Posterior vena cava (tissue), 2 donors: ENCODE measurements around the gene HSPH1. TPM values are rescaled to one million over a fixed set of nuclear protein-coding genes. Genes with fewer than 3 reads are reported as not detected.

Experiments used
- DNase-seq: peaks from one replicate; pipeline ENCODE4 v3.0.0-alpha.2; 2020; ENCODE audit warnings: low spot score
- intact Hi-C, 2 donors: fragments of 100-400 bp; cut with DNase I; formaldehyde crosslinking; loops; one replicate each; pipeline versions ENCODE4 v1.14.1 to v1.14.2; 2022 to 2023
- long read RNA-seq, 2 donors: library from polyadenylated mRNA; unstranded; transcript quantifications; one replicate each; pipeline ENCODE4 v2.0.0, GENCODE V29; 2020 to 2021
- total RNA-seq, 2 donors: library from RNA; stranded (reverse); fragmentation: NEBNext Ultra II Directional; extraction: Animal tissue kit (Norgen Biotek cat#: 25700); gene quantifications; one replicate each; pipeline ENCODE4 v1.2.1, GENCODE V29; 2021
- donor health status: DM: yes; HTN: yes; CAD: no.
- donor health status: DM: yes; HTN: yes; CAD: no.

HSPH1 gene
- 10 to 100 TPM; 42.3 to 54.1 TPM for total RNA-seq
- long read RNA-seq, donor 1, full-length matches to known transcripts: 12 of 19 reads
- long read RNA-seq, donor 1, partial matches to known transcripts: 5 of 19 reads
- long read RNA-seq, donor 1, other reads (novel, unspliced or antisense): 2 of 19 reads
- long read RNA-seq, donor 2, full-length matches to known transcripts: 9 of 115 reads
- long read RNA-seq, donor 2, partial matches to known transcripts: 95 of 115 reads
- long read RNA-seq, donor 2, other reads (novel, unspliced or antisense): 11 of 115 reads

- peak; percentile 100 for DNase-seq
- intact Hi-C loops: no loop called here
These were observed at the start of gene HSPH1 for GRCh38 chr13:31161557-31162150. Gene HSPH1, minus strand, starts transcription at chr13:31161904. Its CDS starts 322 bp downstream, at chr13:31161582.

GRCh38 chr13:31209841-31210210 lies 48.1 kb upstream of the HSPH1 start:
- DNase-seq: no peak
- intact Hi-C loops: no loop called here

GRCh38 chr13:31209172-31209840 lies 47.6 kb upstream of the HSPH1 start:
- intact Hi-C loops: no loop called here
- DNase-seq: no peak

- no peak for DNase-seq
- intact Hi-C loops: no loop called here
These were observed 46.9 kb upstream of the HSPH1 start for GRCh38 chr13:31208559-31209122.

GRCh38 chr13:31207661-31208552 lies 46.2 kb upstream of the HSPH1 start:
- intact Hi-C loops: no loop called here
- no peak for DNase-seq

GRCh38 chr13:31204592-31204991 lies 42.9 kb upstream of the HSPH1 start:
- intact Hi-C loops: no loop called here
- no peak for DNase-seq

- intact Hi-C loops: no loop called here
- no peak for DNase-seq
These were observed 39.8 kb upstream of the HSPH1 start for GRCh38 chr13:31201341-31202031.

GRCh38 chr13:31200637-31200971 lies 38.9 kb upstream of the HSPH1 start:
- intact Hi-C loops: no loop called here
- DNase-seq: peak; percentile 86

- intact Hi-C loops: no loop called here
- DNase-seq: peak; percentile 94
These were observed 38.3 kb upstream of the HSPH1 start, which contains the start of gene B3GLCT for GRCh38 chr13:31199849-31200636. Gene B3GLCT, plus strand, starts transcription at chr13:31199975. Its CDS starts 110 bp downstream, at chr13:31200085.

GRCh38 chr13:31199527-31199848 lies 37.8 kb upstream of the HSPH1 start:
- no peak for DNase-seq
- intact Hi-C loops: no loop called here

GRCh38 chr13:31198519-31198918 lies 36.8 kb upstream of the HSPH1 start:
- intact Hi-C loops: no loop called here
- DNase-seq: no peak

- intact Hi-C loops: no loop called here
- DNase-seq: no peak
These were observed 35.3 kb upstream of the HSPH1 start for GRCh38 chr13:31196992-31197391.

- no peak for DNase-seq
- intact Hi-C loops: no loop called here
These were observed 33.9 kb upstream of the HSPH1 start for GRCh38 chr13:31195616-31196015.

GRCh38 chr13:31192306-31192705 lies 30.6 kb upstream of the HSPH1 start:
- intact Hi-C loops: no loop called here
- DNase-seq: no peak

- intact Hi-C loops: no loop called here
These were observed 30.0 kb upstream of the HSPH1 start for GRCh38 chr13:31191748-31192147.

GRCh38 chr13:31184981-31185645 lies 23.4 kb upstream of the HSPH1 start:
- DNase-seq: no peak
- intact Hi-C loops: no loop called here

More at GRCh38 chr13:31191748-31192147, 30.0 kb upstream of the HSPH1 start:
- no peak for DNase-seq

- intact Hi-C loops: no loop called here
- DNase-seq: no peak
These were observed 22.7 kb upstream of the HSPH1 start for GRCh38 chr13:31184451-31184850.

GRCh38 chr13:31182987-31183386 lies 21.3 kb upstream of the HSPH1 start:
- no peak for DNase-seq

More at GRCh38 chr13:31182987-31183386, 21.3 kb upstream of the HSPH1 start:
- intact Hi-C loops: no loop called here
